PC-3 (cell line): ENCODE measurements around the gene ZBED6.

Experiments used
- CTCF ChIP-seq: fragments of 300-600 bp; sonication (generic); conservative IDR thresholded peaks from 2 replicates; pipeline ENCODE4 v1.5.1; 2017; ENCODE audit warnings: antibody characterized with exemption, low read depth, mild to moderate bottlenecking, low read length
- EZH2phosphoT487 ChIP-seq: fragments of 300-600 bp; sonication (generic); IDR thresholded peaks from 2 replicates; pipeline ENCODE4 v1.6.1; 2018; ENCODE audit warnings: mild to moderate bottlenecking, antibody characterized with exemption, low read length, borderline replicate concordance

GRCh38 chr1:203843435-203843834 lies 48.0 kb downstream of the ZBED6 start:
- TF ChIP-seq CTCF: no peak
- TF ChIP-seq EZH2phosphoT487: no peak
